ENCODE measurements around the gene ITPR1. TPM values are rescaled to one million over a fixed set of nuclear protein-coding genes. Genes with fewer than 3 reads are reported as not detected.

Gene ITPR1
- total and polyA plus RNA-seq, 2 experiments from 2014 or later, result 6.8 to 21.0 TPM

DNA sequence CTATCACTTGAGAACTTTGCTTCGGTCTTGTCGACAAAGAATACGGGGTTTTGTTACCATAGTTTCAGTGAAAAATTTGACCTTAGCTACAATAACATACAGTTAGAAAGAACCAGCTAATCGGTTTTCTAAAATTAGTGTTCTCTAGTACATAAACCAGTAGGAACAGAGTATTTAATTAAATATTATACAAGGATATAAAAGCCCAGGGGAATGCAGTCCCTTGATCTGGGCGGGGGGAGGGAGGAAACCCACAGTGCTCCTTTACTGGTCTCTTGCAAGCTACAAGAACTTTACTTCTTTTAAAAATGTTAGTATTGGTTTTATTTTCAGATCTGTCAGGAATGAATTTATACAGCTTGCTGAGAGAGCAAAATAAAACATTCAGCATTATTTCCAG, 41.8 kb downstream of the ITPR1 start:
- Histone ChIP-seq H3K4me1 (ENCODE audit: insufficient read depth) (peaks cover 14% of the 10 kb centered on the region), H3K36me3 (ENCODE audit: insufficient read depth) (no peaks in the 10 kb centered on the region; the same call in 1 of the 2 replicates), H3K79me2 (replicated peaks; ENCODE audit: insufficient read depth) (no peaks in the 10 kb centered on the region), H4K20me1 (replicated peaks; ENCODE audit: insufficient read depth) (no peaks in the 10 kb centered on the region), H2AFZ (no peak overlapping the region), H3K4me3 (no peak overlapping the region), H3K4me2 (no peak overlapping the region), H3K27ac (ENCODE audit: low read depth) (no peak overlapping the region), H3F3A (replicated peaks; ENCODE audit: low read depth) (no peaks in the 10 kb centered on the region), H3K9me2 (ENCODE audit: insufficient read depth) (no peaks in the 10 kb centered on the region), H3K27me3 (ENCODE audit: insufficient read depth) (no peaks in the 10 kb centered on the region)
- peaks cover 9% of the 10 kb centered on the region for H3K27me3 Mint-ChIP-seq (ENCODE audit: insufficient read depth, low read depth, poor library complexity)
- peaks cover 9% of the 10 kb centered on the region; the same call in 2 of the 3 replicates for H3K36me3 Mint-ChIP-seq (ENCODE audit: low read depth)
- H3K4me1 Mint-ChIP-seq, result peaks cover 20% of the 10 kb centered on the region
- TF ChIP-seq, protein P1, sequence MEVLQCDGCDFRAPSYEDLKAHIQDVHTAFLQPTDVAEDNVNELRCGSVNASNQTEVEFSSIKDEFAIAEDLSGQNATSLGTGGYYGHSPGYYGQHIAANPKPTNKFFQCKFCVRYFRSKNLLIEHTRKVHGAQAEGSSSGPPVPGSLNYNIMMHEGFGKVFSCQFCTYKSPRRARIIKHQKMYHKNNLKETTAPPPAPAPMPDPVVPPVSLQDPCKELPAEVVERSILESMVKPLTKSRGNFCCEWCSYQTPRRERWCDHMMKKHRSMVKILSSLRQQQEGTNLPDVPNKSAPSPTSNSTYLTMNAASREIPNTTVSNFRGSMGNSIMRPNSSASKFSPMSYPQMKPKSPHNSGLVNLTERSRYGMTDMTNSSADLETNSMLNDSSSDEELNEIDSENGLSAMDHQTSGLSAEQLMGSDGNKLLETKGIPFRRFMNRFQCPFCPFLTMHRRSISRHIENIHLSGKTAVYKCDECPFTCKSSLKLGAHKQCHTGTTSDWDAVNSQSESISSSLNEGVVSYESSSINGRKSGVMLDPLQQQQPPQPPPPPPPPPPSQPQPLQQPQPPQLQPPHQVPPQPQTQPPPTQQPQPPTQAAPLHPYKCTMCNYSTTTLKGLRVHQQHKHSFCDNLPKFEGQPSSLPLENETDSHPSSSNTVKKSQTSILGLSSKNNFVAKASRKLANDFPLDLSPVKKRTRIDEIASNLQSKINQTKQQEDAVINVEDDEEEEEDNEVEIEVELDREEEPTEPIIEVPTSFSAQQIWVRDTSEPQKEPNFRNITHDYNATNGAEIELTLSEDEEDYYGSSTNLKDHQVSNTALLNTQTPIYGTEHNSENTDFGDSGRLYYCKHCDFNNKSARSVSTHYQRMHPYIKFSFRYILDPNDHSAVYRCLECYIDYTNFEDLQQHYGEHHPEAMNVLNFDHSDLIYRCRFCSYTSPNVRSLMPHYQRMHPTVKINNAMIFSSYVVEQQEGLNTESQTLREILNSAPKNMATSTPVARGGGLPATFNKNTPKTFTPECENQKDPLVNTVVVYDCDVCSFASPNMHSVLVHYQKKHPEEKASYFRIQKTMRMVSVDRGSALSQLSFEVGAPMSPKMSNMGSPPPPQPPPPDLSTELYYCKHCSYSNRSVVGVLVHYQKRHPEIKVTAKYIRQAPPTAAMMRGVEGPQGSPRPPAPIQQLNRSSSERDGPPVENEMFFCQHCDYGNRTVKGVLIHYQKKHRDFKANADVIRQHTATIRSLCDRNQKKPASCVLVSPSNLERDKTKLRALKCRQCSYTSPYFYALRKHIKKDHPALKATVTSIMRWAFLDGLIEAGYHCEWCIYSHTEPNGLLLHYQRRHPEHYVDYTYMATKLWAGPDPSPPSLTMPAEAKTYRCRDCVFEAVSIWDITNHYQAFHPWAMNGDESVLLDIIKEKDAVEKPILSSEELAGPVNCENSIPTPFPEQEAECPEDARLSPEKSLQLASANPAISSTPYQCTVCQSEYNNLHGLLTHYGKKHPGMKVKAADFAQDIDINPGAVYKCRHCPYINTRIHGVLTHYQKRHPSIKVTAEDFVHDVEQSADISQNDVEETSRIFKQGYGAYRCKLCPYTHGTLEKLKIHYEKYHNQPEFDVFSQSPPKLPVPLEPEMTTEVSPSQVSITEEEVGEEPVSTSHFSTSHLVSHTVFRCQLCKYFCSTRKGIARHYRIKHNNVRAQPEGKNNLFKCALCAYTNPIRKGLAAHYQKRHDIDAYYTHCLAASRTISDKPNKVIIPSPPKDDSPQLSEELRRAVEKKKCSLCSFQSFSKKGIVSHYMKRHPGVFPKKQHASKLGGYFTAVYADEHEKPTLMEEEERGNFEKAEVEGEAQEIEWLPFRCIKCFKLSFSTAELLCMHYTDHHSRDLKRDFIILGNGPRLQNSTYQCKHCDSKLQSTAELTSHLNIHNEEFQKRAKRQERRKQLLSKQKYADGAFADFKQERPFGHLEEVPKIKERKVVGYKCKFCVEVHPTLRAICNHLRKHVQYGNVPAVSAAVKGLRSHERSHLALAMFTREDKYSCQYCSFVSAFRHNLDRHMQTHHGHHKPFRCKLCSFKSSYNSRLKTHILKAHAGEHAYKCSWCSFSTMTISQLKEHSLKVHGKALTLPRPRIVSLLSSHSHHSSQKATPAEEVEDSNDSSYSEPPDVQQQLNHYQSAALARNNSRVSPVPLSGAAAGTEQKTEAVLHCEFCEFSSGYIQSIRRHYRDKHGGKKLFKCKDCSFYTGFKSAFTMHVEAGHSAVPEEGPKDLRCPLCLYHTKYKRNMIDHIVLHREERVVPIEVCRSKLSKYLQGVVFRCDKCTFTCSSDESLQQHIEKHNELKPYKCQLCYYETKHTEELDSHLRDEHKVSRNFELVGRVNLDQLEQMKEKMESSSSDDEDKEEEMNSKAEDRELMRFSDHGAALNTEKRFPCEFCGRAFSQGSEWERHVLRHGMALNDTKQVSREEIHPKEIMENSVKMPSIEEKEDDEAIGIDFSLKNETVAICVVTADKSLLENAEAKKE (CRISPR knock-in tag; IDR thresholded peaks at IDR 0.05), result no peak
- TF ChIP-seq JUNB (IDR thresholded peaks at IDR 0.05; ENCODE audit: unreplicated experiment), result no peak
- no peak for TF ChIP-seq POLR2AphosphoS5 (IDR thresholded peaks at IDR 0.05; ENCODE audit: low read depth)
- no peak for TF ChIP-seq NANOG (IDR thresholded peaks at IDR 0.05; ENCODE audit: borderline replicate concordance)
- TF ChIP-seq, protein P2, sequence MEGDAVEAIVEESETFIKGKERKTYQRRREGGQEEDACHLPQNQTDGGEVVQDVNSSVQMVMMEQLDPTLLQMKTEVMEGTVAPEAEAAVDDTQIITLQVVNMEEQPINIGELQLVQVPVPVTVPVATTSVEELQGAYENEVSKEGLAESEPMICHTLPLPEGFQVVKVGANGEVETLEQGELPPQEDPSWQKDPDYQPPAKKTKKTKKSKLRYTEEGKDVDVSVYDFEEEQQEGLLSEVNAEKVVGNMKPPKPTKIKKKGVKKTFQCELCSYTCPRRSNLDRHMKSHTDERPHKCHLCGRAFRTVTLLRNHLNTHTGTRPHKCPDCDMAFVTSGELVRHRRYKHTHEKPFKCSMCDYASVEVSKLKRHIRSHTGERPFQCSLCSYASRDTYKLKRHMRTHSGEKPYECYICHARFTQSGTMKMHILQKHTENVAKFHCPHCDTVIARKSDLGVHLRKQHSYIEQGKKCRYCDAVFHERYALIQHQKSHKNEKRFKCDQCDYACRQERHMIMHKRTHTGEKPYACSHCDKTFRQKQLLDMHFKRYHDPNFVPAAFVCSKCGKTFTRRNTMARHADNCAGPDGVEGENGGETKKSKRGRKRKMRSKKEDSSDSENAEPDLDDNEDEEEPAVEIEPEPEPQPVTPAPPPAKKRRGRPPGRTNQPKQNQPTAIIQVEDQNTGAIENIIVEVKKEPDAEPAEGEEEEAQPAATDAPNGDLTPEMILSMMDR (conservative IDR thresholded peaks at IDR 0.05; ENCODE audit: low read depth in 2 of 2), result no peak
- no peak for TF ChIP-seq CREB1 (CRISPR knock-in tag; IDR thresholded peaks at IDR 0.05; ENCODE audit: low read depth)
- TF ChIP-seq, protein P3, sequence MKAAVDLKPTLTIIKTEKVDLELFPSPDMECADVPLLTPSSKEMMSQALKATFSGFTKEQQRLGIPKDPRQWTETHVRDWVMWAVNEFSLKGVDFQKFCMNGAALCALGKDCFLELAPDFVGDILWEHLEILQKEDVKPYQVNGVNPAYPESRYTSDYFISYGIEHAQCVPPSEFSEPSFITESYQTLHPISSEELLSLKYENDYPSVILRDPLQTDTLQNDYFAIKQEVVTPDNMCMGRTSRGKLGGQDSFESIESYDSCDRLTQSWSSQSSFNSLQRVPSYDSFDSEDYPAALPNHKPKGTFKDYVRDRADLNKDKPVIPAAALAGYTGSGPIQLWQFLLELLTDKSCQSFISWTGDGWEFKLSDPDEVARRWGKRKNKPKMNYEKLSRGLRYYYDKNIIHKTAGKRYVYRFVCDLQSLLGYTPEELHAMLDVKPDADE (IDR thresholded peaks at IDR 0.05), result no peak
- TF ChIP-seq ZNF331 (CRISPR knock-in tag; IDR thresholded peaks at IDR 0.05; ENCODE audit: low read depth), result no peak
- H3K9me3 Mint-ChIP-seq, result peaks cover 13% of the 10 kb centered on the region
- H3K27ac Mint-ChIP-seq, result no peak overlapping the region
- no peak overlapping the region for H3K4me3 Mint-ChIP-seq
- no peak for ATAC-seq
- DNase-seq (ENCODE audit: low spot score), result no peak

All from GM23338 (cell line).